Measurements from ENCODE around the gene PARD3.

The PARD3 gene

DNA sequence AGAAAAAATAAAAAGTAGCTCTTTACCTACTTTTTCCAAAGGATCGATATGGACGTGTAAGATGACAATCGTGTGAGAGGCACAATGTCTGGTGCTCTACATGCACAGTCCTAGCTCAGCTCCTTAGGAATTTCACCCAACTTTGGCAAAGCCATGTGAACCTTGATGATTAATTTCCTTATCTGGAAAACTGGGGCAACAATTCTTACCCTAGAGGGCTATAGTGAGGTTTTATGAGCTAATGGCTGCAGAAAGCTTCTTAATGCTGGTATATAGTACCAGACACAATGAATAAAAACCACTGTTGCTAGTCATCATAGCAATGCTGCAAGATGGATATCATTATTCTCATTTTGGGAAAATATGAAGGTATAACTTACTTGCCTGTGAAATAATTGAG lies 202.7 kb downstream of the PARD3 start:
- H3K27ac ChIP-seq, result no peak overlapping the region
- TF ChIP-seq, protein P1, sequence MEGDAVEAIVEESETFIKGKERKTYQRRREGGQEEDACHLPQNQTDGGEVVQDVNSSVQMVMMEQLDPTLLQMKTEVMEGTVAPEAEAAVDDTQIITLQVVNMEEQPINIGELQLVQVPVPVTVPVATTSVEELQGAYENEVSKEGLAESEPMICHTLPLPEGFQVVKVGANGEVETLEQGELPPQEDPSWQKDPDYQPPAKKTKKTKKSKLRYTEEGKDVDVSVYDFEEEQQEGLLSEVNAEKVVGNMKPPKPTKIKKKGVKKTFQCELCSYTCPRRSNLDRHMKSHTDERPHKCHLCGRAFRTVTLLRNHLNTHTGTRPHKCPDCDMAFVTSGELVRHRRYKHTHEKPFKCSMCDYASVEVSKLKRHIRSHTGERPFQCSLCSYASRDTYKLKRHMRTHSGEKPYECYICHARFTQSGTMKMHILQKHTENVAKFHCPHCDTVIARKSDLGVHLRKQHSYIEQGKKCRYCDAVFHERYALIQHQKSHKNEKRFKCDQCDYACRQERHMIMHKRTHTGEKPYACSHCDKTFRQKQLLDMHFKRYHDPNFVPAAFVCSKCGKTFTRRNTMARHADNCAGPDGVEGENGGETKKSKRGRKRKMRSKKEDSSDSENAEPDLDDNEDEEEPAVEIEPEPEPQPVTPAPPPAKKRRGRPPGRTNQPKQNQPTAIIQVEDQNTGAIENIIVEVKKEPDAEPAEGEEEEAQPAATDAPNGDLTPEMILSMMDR (conservative IDR thresholded peaks at IDR 0.05), result no peak

DNA sequence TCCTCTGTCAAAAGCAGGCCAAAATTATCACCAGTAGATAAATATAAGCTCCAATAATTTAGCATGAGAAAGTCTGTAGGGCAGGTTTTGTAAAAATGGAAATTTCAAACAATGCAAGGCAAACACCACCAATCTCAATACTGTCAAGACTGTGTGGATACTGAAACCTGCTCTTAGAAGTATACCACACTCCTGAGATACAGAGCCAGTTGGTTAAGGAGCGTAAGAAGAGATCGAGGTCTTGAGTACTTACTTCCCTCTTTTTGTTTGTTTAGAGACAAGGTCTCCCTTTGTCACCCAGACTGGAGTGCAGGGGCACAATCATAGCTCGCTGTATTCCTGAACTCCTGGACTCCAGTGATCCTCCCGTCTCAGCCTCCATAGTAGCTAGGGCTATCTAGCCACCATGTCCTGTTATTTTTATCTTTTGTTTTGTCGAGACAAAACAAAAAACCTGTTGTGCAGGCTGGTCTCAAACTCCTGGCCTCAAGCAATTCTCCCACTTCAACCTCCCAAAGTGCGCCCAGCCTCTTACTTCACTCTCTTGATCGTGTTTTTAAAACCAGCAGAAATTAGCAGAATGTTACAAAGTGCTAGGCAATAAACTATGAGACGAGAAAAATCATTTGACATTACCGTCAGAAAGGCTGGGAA lies 205.7 kb downstream of the PARD3 start:
- TF ChIP-seq, protein P1 (conservative IDR thresholded peaks at IDR 0.05), result no peak
- H3K27ac ChIP-seq, result no peak overlapping the region

DNA sequence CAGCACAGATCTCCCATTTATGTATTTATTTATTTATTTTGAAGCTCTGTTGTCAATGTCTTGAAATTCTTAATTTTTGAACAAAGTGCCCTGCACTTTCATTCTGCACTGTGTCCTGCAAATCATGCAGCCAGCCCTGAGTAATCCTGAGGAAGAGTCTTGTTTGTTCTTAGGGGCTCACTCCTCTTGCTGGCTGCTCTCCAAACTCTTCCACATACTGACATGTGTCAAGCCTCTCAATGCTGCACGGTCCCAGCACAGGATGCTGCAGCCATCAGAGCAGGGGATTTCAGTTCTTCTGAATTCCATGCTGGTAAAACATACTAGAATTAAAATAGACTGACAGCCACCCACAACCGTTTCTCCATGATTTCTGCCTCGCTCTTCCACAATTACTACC lies 207.2 kb downstream of the PARD3 start:
- no peak overlapping the region for H3K27ac ChIP-seq
- TF ChIP-seq, protein P1 (conservative IDR thresholded peaks at IDR 0.05), result no peak

DNA sequence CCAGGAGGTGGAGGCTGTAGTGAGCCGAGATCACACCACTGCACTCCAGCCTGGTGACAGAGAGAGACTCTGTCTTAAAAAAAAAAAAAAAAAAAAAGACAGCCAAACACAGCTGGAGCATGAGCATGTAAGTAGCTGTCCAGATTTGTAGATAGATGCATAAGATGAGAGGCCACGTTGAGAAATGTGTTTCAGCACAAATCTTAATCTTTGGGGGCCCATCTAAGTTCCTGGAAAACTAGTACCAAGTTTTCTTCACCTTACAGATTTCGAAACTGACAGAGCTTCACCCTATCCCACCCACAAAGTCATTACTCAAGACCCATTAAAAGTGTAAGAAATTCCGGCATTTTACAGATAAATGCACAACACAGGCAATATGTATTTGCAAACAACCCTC lies 208.2 kb downstream of the PARD3 start:
- no peak overlapping the region for H3K27ac ChIP-seq
- TF ChIP-seq, protein P1 (conservative IDR thresholded peaks at IDR 0.05), result no peak

DNA sequence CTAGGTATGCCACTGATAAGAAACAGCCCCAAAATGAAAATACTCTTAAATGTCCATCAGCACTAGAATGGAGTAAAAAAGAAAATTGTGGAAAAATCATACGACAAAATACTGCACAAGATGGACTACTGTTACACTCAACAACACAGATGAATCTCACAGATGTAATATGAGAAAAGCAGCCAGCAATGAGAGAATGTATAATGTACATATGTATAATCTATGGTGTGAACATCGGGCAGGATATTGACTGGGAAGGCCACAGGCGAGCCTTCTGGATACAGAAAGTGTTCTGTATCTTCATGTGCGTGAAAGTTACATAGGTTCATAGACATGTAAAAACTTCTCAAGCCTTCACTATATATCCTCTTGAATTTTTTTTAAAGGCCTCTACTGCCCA lies 212.6 kb downstream of the PARD3 start:
- TF ChIP-seq, protein P1 (conservative IDR thresholded peaks at IDR 0.05), result no peak

DNA sequence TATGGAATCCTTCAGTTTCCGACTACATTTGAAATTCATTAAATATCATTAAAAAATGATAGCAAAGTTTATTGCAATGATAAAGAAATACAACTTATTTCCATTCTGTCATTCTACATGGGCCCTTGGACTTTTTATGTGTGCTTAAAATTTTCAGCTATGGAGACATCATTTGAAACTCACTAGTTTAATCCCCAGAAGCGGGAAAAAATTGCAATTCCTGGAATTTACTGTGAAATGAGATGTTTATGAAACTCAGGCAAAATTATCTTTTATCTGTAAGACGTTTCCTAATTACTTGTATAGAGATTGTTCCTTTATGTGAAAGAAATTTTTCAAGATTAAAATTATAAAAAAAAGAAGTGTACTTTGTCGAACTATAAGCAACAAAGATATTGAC lies 213.4 kb downstream of the PARD3 start:
- TF ChIP-seq, protein P1 (conservative IDR thresholded peaks at IDR 0.05), result no peak
- no peak overlapping the region for H3K27ac ChIP-seq

More for the DNA sequence above, 212.6 kb downstream of the PARD3 start:
- no peak overlapping the region for H3K27ac ChIP-seq

DNA sequence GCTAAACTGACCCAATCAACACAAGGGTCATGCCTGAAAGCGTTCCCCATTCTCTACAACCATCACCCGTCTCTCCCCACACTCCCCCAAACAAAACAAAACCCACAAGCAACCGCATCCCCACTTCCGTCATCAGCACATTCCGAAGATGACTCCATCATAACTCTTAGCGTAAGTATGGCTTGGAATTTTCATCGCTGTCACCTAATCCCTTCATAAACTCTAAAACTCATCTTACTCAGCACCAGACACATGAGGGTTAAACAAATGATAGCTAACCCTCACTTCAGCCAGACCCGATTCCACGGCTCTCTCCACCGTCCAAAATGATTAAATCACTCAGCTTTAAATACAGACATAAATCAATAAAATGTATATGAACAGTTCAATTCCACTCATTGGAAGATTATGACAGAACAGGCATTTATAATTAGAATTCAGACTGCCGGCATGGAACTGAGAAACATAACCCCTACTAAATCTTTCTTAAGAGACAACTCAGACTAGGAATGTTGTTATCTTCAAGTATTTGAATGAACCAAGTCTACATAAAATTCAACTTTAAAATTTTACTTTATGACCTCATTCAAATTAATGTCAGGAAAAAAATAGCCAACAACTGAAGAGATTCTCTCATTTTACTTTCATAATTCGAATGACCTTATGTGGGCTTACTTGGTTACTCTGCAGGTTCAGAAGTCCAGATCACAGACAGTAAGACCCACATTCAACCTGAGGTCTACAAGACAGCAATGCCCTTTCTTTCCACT lies 215.9 kb downstream of the PARD3 start:
- TF ChIP-seq, protein P1 (conservative IDR thresholded peaks at IDR 0.05), result no peak
- H3K27ac ChIP-seq, result no peak overlapping the region
